ENCODE measurements around the gene LMTK3. TPM values are rescaled to one million over a fixed set of nuclear protein-coding genes. Genes with fewer than 3 reads are reported as not detected.
"Not testable (repeated sequence)": the region's sequence is repeated elsewhere in the genome, so short reads cannot be mapped to it uniquely, and the experiment has no call there.

Gene LMTK3
- total and polyA plus RNA-seq, 2 experiments from 2014 or later: 1.6 to 11.8 TPM

GRCh38 chr19:48538057-48538456 lies 26.4 kb upstream of the LMTK3 start:
- not testable (repeated sequence) for H3K9me3 Mint-ChIP-seq; H3K27ac Mint-ChIP-seq; H3K4me1 Mint-ChIP-seq; H3K27ac ChIP-seq (ENCODE audit: low read depth); H3K4me1 ChIP-seq (ENCODE audit: insufficient read depth); H4K20me1 ChIP-seq (replicated peaks; ENCODE audit: insufficient read depth); H2AFZ ChIP-seq; ATAC-seq; H3K4me3 Mint-ChIP-seq; H3K4me2 ChIP-seq; H3K9me2 ChIP-seq (ENCODE audit: insufficient read depth); H3K36me3 Mint-ChIP-seq (ENCODE audit: low read depth); H3K27me3 ChIP-seq (ENCODE audit: insufficient read depth); H3K36me3 ChIP-seq (ENCODE audit: insufficient read depth); DNase-seq (ENCODE audit: low spot score); H3K27me3 Mint-ChIP-seq (ENCODE audit: insufficient read depth, low read depth, poor library complexity); H3F3A ChIP-seq (replicated peaks; ENCODE audit: low read depth); H3K4me3 ChIP-seq; H3K79me2 ChIP-seq (replicated peaks; ENCODE audit: insufficient read depth)

- H3K4me3 Mint-ChIP-seq: no peak overlapping the region
- no peak for ATAC-seq
- H3K9me3 Mint-ChIP-seq: no peaks in the 10 kb centered on the region
- Histone ChIP-seq H3K79me2 (replicated peaks; ENCODE audit: insufficient read depth) (no peaks in the 10 kb centered on the region), H3K36me3 (ENCODE audit: insufficient read depth) (no peaks in the 10 kb centered on the region), H4K20me1 (replicated peaks; ENCODE audit: insufficient read depth) (no peaks in the 10 kb centered on the region), H3K27me3 (ENCODE audit: insufficient read depth) (no peaks in the 10 kb centered on the region), H3K4me1 (ENCODE audit: insufficient read depth) (no peaks in the 10 kb centered on the region), H2AFZ (no peak overlapping the region), H3K27ac (ENCODE audit: low read depth) (no peak overlapping the region), H3K9me2 (ENCODE audit: insufficient read depth) (no peaks in the 10 kb centered on the region), H3F3A (replicated peaks; ENCODE audit: low read depth) (no peaks in the 10 kb centered on the region), H3K4me3 (no peak overlapping the region), H3K4me2 (no peak overlapping the region)
- no peaks in the 10 kb centered on the region for H3K36me3 Mint-ChIP-seq (ENCODE audit: low read depth)
- H3K4me1 Mint-ChIP-seq: no peaks in the 10 kb centered on the region
- peaks cover 5% of the 10 kb centered on the region for H3K27me3 Mint-ChIP-seq (ENCODE audit: insufficient read depth, low read depth, poor library complexity)
- DNase-seq (ENCODE audit: low spot score): no peak
- no peak overlapping the region for H3K27ac Mint-ChIP-seq
- TF ChIP-seq REST (IDR thresholded peaks at IDR 0.05; ENCODE audit: unreplicated experiment): no peak
- TF ChIP-seq CREB1 (CRISPR knock-in tag; IDR thresholded peaks at IDR 0.05; ENCODE audit: low read depth): no peak
- no peak for TF ChIP-seq NANOG (IDR thresholded peaks at IDR 0.05; ENCODE audit: borderline replicate concordance)
- no peak for TF ChIP-seq JUNB (IDR thresholded peaks at IDR 0.05; ENCODE audit: unreplicated experiment)
- no peak for TF ChIP-seq STAT1 (IDR thresholded peaks at IDR 0.05; ENCODE audit: unreplicated experiment)
- TF ChIP-seq ZNF331 (CRISPR knock-in tag; IDR thresholded peaks at IDR 0.05; ENCODE audit: low read depth): no peak
- TF ChIP-seq ZNF114 (CRISPR knock-in tag; IDR thresholded peaks at IDR 0.05): no peak
- no peak for TF ChIP-seq EZH2phosphoT487 (IDR thresholded peaks at IDR 0.05; ENCODE audit: unreplicated experiment)
- no peak for TF ChIP-seq ETS1 (IDR thresholded peaks at IDR 0.05)
- no peak for TF ChIP-seq POLR2AphosphoS5 (IDR thresholded peaks at IDR 0.05; ENCODE audit: low read depth)
- no peak for TF ChIP-seq ZNF462 (CRISPR knock-in tag; IDR thresholded peaks at IDR 0.05)
- TF ChIP-seq EZH2 (IDR thresholded peaks at IDR 0.05; ENCODE audit: low read depth, unreplicated experiment): no peak
These were observed 25.9 kb upstream of the LMTK3 start for GRCh38 chr19:48537541-48537940.

Measured in GM23338 (cell line).